Activated effector memory CD4-positive, alpha-beta T cell treated with Interleukin-2 at 50 U/mL for 16 hours (primary cell): ENCODE results near the gene PTPRF.
"Not testable (repeated sequence)": the region's sequence is repeated elsewhere in the genome, so short reads cannot be mapped to it uniquely, and the experiment has no call there.

Experiments used
- DNase-seq: peaks from one replicate; pipeline ENCODE4 v3.0.0-alpha.2; 2020

Gene PTPRF

GRCh38 chr1:43538969-43539368 lies 8.3 kb downstream of the PTPRF start:
- DNase-seq: no peak

GRCh38 chr1:43539726-43540434 lies 9.2 kb downstream of the PTPRF start:
- no peak for DNase-seq

GRCh38 chr1:43540653-43541071 lies 10.0 kb downstream of the PTPRF start:
- no peak for DNase-seq

- DNase-seq: no peak
Measured at GRCh38 chr1:43541141-43541540, 10.5 kb downstream of the PTPRF start.

- DNase-seq: no peak
Measured at GRCh38 chr1:43541721-43542401, 11.2 kb downstream of the PTPRF start.

- no peak for DNase-seq
Measured at GRCh38 chr1:43542527-43543458, 12.1 kb downstream of the PTPRF start.

- DNase-seq: no peak
Measured at GRCh38 chr1:43543567-43543966, 12.9 kb downstream of the PTPRF start.

GRCh38 chr1:43545339-43545694 lies 14.6 kb downstream of the PTPRF start:
- DNase-seq: no peak

GRCh38 chr1:43545695-43546387 lies 15.2 kb downstream of the PTPRF start:
- no peak for DNase-seq

GRCh38 chr1:43546388-43547100 lies 15.9 kb downstream of the PTPRF start:
- no peak for DNase-seq

GRCh38 chr1:43547538-43548072 lies 16.9 kb downstream of the PTPRF start:
- DNase-seq: no peak

GRCh38 chr1:43548285-43549271 lies 17.9 kb downstream of the PTPRF start:
- no peak for DNase-seq

- not testable (repeated sequence) for DNase-seq
Measured at GRCh38 chr1:43549394-43549793, 18.7 kb downstream of the PTPRF start.

GRCh38 chr1:43549921-43550597 lies 19.4 kb downstream of the PTPRF start:
- no peak for DNase-seq

- no peak for DNase-seq
Measured at GRCh38 chr1:43550598-43551246, 20.0 kb downstream of the PTPRF start.

GRCh38 chr1:43551396-43551888 lies 20.8 kb downstream of the PTPRF start:
- no peak for DNase-seq

GRCh38 chr1:43552059-43552742 lies 21.5 kb downstream of the PTPRF start:
- no peak for DNase-seq

- DNase-seq: no peak
Measured at GRCh38 chr1:43552813-43553212, 22.1 kb downstream of the PTPRF start.
